Lung (tissue), 12 donors: ENCODE measurements around the gene SCPEP1. TPM values are rescaled to one million over a fixed set of nuclear protein-coding genes. Genes with fewer than 3 reads are reported as not detected.
"Not testable (repeated sequence)": the region's sequence is repeated elsewhere in the genome, so short reads cannot be mapped to it uniquely, and the experiment has no call there.

Source experiments
- ATAC-seq: fragments of 200-7000 bp; cut with Tn5 transposase; one replicate; pipeline ENCODE4 v1.9.1; 2020; ENCODE audit warnings: moderate number of reproducible peaks; ENCODE audit not compliant: insufficient read depth, low FRiP score
- DNase-seq, 3 donors: peaks; one replicate each; pipeline ENCODE4 v3.0.0-alpha.2; 2013 to 2017
- H3K27ac ChIP-seq, 2 donors: one replicate each; pipeline ENCODE4 v1.5.1; 2013; ENCODE audit warnings: mild to moderate bottlenecking in 2 of 2, moderate library complexity in 2 of 2, control low read depth in 1 of 2, inconsistent platforms in 1 of 2, low read depth in 1 of 2, low read length in 1 of 2
- H3K27me3 ChIP-seq, 3 donors: one replicate each; pipeline ENCODE4 v1.5.1; 2013; ENCODE audit warnings: low read length in 2 of 3; ENCODE audit not compliant: control insufficient read depth in 3 of 3, insufficient read depth in 3 of 3
- H3K36me3 ChIP-seq, 4 donors: one replicate each; pipeline ENCODE4 v1.5.1; 2013; ENCODE audit warnings: low read length in 4 of 4, mild to moderate bottlenecking in 1 of 4, moderate library complexity in 1 of 4; ENCODE audit not compliant: control insufficient read depth in 4 of 4, insufficient read depth in 4 of 4
- H3K4me1 ChIP-seq, 5 donors: one replicate each; pipeline ENCODE4 v1.5.1; 2013; ENCODE audit warnings: low read length in 5 of 5, mild to moderate bottlenecking in 2 of 5, moderate library complexity in 1 of 5; ENCODE audit not compliant: control insufficient read depth in 5 of 5, insufficient read depth in 5 of 5
- H3K4me3 ChIP-seq: one replicate; pipeline ENCODE4 v1.5.1; 2013; ENCODE audit warnings: mild to moderate bottlenecking, control low read depth, moderate library complexity
- H3K9ac ChIP-seq, 2 donors: one replicate each; pipeline ENCODE4 v1.5.1; 2013; ENCODE audit warnings: low read length in 2 of 2, control low read depth in 1 of 2; ENCODE audit not compliant: insufficient read depth in 1 of 2
- H3K9me3 ChIP-seq, 4 donors: one replicate each; pipeline ENCODE4 v1.5.1; 2013; ENCODE audit warnings: low read length in 3 of 4, mild to moderate bottlenecking in 1 of 4, moderate library complexity in 1 of 4; ENCODE audit not compliant: control insufficient read depth in 4 of 4, insufficient read depth in 3 of 4
- WGBS, 2 donors: extraction: QIAGEN DNeasy Blood & Tissue Kit; methylation state at CpG; one replicate each; pipeline ENCODE4 v1.1.7; 2013; 5-methylcytosine and 5-hydroxymethylcytosine counted together
- polyA plus RNA-seq, 2 donors: library from polyadenylated mRNA; stranded (reverse); fragments of 200-250 nt; gene quantifications; one replicate each; pipeline ENCODE4 v1.2.1, GENCODE V29; 2013
- total RNA-seq, 2 donors: library from RNA; depleted of rRNA in 1 of 2; stranded (reverse); fragments of >200 nt in 1 of 2; gene quantifications; one replicate each; pipeline ENCODE4 v1.2.1, GENCODE V29; 2014 to 2021
- TF ChIP-seq, protein P1 (sequence below): IDR thresholded peaks from 2 replicates; pipeline ENCODE4 v1.5.1; 2012; ENCODE audit warnings: mild to moderate bottlenecking; ENCODE audit errors: control extremely low read depth, extremely low read depth
- donor health status: control.
- donor health status: control.
- donor health status: Bipolar disorder and iron deficiency.
- donor health status: healthy.
- donor health status: DM: yes; HTN: yes; CAD: no.

The SCPEP1 gene
- total and polyA plus RNA-seq, 4 donors: 49.5 to 122 (median 91.2) TPM

DNA sequence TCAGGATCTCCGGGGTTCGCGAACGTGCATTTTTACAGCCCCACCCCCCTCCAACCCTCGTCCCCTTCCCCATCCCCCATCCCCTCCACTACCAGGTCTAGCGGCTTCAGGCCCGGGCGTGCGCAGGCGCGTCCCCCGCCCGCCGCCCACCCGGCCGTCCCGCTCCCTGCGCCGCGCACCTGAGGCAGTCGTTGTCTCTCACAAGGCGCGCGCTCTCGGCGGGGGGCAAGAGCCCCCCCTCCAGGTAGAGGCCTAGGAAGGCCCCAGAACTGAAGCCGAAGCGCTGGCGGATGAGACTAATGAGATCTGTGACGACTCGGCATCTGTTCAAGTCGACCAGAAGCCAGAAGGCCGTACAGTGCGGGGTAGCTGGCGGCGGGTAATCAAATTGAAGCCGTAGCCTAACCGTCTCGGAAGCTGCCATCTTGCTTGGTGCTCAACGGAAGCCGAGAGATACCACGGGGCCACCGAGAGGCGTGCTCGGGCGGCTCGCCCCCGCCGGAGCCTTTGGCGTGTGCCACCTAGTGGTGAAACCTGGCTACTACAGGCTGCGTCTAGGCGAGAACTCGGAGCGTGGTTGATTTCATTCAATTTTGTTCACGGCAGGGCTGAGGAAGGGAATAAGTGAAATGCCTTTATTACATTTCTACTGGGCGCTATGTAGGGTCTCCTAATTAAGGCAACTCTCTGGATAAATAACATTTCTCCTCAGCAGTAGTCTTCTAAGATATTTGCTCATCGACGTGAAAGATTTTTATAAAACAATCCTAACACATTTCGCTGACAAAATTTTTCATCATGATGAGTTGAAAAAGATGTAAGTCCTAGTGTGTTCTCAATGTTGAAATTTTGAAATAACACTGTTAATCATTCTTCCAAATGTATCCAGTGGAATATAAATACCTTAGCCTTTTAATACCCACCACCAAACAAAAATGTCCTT, 17.1 kb upstream of the SCPEP1 start, which contains the start of gene COIL:
COIL (minus strand) TSS at position 455 of the 943 bp plus-strand sequence; CDS start at position 424, 31 bp downstream.
- TF ChIP-seq, protein P1, sequence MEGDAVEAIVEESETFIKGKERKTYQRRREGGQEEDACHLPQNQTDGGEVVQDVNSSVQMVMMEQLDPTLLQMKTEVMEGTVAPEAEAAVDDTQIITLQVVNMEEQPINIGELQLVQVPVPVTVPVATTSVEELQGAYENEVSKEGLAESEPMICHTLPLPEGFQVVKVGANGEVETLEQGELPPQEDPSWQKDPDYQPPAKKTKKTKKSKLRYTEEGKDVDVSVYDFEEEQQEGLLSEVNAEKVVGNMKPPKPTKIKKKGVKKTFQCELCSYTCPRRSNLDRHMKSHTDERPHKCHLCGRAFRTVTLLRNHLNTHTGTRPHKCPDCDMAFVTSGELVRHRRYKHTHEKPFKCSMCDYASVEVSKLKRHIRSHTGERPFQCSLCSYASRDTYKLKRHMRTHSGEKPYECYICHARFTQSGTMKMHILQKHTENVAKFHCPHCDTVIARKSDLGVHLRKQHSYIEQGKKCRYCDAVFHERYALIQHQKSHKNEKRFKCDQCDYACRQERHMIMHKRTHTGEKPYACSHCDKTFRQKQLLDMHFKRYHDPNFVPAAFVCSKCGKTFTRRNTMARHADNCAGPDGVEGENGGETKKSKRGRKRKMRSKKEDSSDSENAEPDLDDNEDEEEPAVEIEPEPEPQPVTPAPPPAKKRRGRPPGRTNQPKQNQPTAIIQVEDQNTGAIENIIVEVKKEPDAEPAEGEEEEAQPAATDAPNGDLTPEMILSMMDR: peak; percentile 98
- no peaks in the 10 kb centered on the region for H3K9me3 ChIP-seq
- H3K27me3 ChIP-seq: no peaks in the 10 kb centered on the region
- peak; percentile 100 for ATAC-seq
- 4 to 5% methylated on average over 51 to 59 of the region's 59 CpGs for WGBS, 2 donors
- peak within 1 kb of the TSS; percentile 97 for H3K4me3 ChIP-seq
- H3K27ac ChIP-seq: peak within 1 kb of the TSS; percentile 92 to 97
- peak; percentile 93 to 95 (median 93) for DNase-seq
- no peaks in the 10 kb centered on the region for H3K36me3 ChIP-seq
- H3K9ac ChIP-seq: peak within 1 kb of the TSS; percentile 71 to 82
- peaks cover 0 to 10% (median 2%) of the 10 kb centered on the region in 5 donors for H3K4me1 ChIP-seq

DNA sequence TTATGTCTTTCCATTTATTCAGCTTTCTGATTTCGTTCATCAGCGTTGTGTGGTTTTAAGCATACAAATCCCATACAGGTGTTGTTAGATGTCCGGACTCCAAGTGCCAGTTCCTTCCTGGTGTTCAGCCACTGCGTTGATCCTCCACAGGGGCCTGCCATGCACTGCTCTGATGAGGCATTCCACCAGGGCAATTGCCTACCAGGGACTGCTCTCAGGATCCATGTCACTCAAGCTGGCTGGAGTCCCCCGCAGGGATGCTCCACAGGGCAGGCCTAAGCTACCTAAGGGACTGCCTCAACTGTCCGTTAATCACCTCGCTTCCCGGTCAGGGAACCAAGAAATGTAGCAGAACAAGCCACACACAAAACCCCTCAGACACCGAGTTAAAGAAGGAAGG, 12.7 kb upstream of the SCPEP1 start:
- 82 to 92% methylated on average over 9 of the region's 9 CpGs for WGBS, 2 donors
- H3K4me1 ChIP-seq, ATAC-seq, H3K27me3 ChIP-seq, DNase-seq, H3K27ac ChIP-seq, H3K4me3 ChIP-seq, H3K9ac ChIP-seq, H3K36me3 ChIP-seq, H3K9me3 ChIP-seq: not testable (repeated sequence)

DNA sequence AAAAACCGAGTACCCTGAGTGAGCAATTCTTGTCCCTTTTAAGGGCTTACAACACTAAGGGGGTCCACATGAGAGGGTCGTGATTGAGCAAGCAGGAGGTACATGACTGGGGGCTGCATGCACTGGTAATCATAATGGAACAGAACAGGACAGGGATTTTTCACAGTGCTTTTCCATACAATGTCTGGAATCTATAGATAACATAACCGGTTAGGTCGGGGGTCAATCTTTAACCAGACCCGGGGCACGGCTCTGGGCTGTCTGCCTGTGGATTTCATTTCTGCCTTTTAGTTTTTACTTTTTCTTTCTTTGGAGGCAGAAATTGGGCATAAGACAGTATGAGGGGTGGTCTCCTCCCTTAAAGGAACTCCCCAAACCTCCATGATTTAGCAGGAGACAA, 12.2 kb upstream of the SCPEP1 start:
- H3K27ac ChIP-seq, H3K27me3 ChIP-seq, H3K4me3 ChIP-seq, ATAC-seq, H3K9me3 ChIP-seq, H3K9ac ChIP-seq, H3K4me1 ChIP-seq, H3K36me3 ChIP-seq: not testable (repeated sequence)
- DNase-seq: peak in 2 of 3 donors; percentile 10 to 23
- 77 to 81% methylated on average over 6 of the region's 6 CpGs for WGBS, 2 donors

DNA sequence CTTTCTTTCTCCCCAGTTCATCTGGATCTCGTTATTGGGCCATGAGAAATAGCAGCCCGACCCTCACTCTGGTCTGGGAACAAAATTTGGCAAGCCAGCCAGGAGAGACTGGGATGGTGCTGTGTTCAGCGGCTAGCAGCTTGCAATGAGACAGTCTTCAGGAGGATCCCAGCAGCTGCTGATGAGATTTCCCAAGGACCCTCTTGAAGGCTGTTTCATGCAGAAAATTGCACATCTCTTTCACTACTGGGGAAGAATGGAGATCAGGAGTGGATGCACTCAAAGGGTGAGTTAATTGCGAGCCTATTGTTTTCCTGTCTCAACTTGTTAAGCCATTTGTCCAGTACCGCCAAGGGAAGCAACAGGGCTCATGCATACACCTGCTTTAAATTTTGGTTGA, 11.6 kb upstream of the SCPEP1 start:
- no peak overlapping the region for H3K27ac ChIP-seq
- 86 to 93% methylated on average over 5 of the region's 5 CpGs for WGBS, 2 donors
- ATAC-seq (no peak), DNase-seq (no peak)
- H3K4me1 ChIP-seq: no peaks in the 10 kb centered on the region
- H3K4me3 ChIP-seq: no peak overlapping the region
- no peaks in the 10 kb centered on the region for H3K27me3 ChIP-seq
- no peak overlapping the region for H3K9ac ChIP-seq
- H3K9me3 ChIP-seq: no peaks in the 10 kb centered on the region
- H3K36me3 ChIP-seq: no peaks in the 10 kb centered on the region
- TF ChIP-seq, protein P1: no peak
